HepG2 (cell line): Measurements from ENCODE around the gene MITF. TPM values are rescaled to one million over a fixed set of nuclear protein-coding genes. Genes with fewer than 3 reads are reported as not detected.

Source experiments
- ATAC-seq: fragments of 200-7000 bp; cut with Tn5 transposase; 3 replicates; pipeline ENCODE4 v1.9.1; 2020; ENCODE audit warnings: mild to moderate bottlenecking, moderate library complexity
- BruUV-seq: library from RNA; stranded (reverse); fragments of 400-500 nt; replicated peaks from 2 replicates; lab custom pipeline; 2021; lab: Mats Ljungman, UMichigan
- CTCF ChIA-PET: fragments of 300-600 bp; formaldehyde crosslinking; extraction: SDS; loops from one replicate; lab custom pipeline; 2021; ENCODE audit warnings: low total read pairs, inconsistent platforms, low intra/inter-chr PET ratio; lab: Yijun Ruan, JAX
- POLR2A ChIA-PET: fragments of 350-600 bp; sonication (Branson Sonifier 250); formaldehyde crosslinking; loops from one replicate; lab custom pipeline; 2020; ENCODE audit warnings: antibody characterized with exemption, inconsistent platforms; lab: Yijun Ruan, JAX
- DNase-seq: peaks from one replicate; pipeline ENCODE4 v3.0.0-alpha.2; 2015; ENCODE audit warnings: low spot score
- FAIRE-seq: peaks from 3 replicates; lab custom pipeline; 2011; peaks lifted over from hg19 to GRCh38; lab: Jason Lieb, UNC
- H2AFZ ChIP-seq: one replicate; pipeline ENCODE4 v1.6.1; 2011; ENCODE audit warnings: low read length, inconsistent platforms
- H3K27ac ChIP-seq: fragments of 300-600 bp; 3 replicates; pipeline ENCODE4 v1.8.0; 2011; ENCODE audit warnings: mixed run types, mild to moderate bottlenecking, mixed read lengths, low read length, inconsistent platforms; ENCODE audit not compliant: insufficient read depth; ENCODE audit errors: extremely low read length
- H3K27me3 ChIP-seq, 2 experiments: fragments of 200-600 bp in 1 of 2; 2 replicates in 1 of 2; 3 replicates in 1 of 2; pipeline versions ENCODE4 v1.6.0 to v1.8.0; 2011; ENCODE audit warnings: low read length in 2 of 2, mild to moderate bottlenecking in 2 of 2, moderate library complexity in 2 of 2, inconsistent platforms in 1 of 2; ENCODE audit not compliant: insufficient read depth in 2 of 2, control insufficient read depth in 1 of 2
- H3K36me3 ChIP-seq, 2 experiments: fragments of 200-600 bp in 1 of 2; replicated peaks in 1 of 2; 2 replicates in 1 of 2; 3 replicates in 1 of 2; pipeline versions ENCODE4 v1.5.1 to v1.8.0; 2011; ENCODE audit warnings: low read length in 2 of 2, inconsistent platforms in 1 of 2; ENCODE audit not compliant: insufficient read depth in 2 of 2, control insufficient read depth in 1 of 2
- H3K4me1 ChIP-seq: 2 replicates; pipeline ENCODE4 v1.5.1; 2012; ENCODE audit warnings: low read length, inconsistent platforms; ENCODE audit not compliant: insufficient read depth
- H3K4me2 ChIP-seq: 2 replicates; pipeline ENCODE4 v1.6.0; 2011; ENCODE audit warnings: low read depth, low read length, inconsistent platforms
- H3K4me3 ChIP-seq, 3 experiments: fragments of 200-600 bp in 1 of 3; sonication (generic), shearing (Covaris generic) in 1 of 3; replicated peaks in 1 of 3; 2 replicates each; pipeline ENCODE4 v1.5.1; 2011 to 2016; ENCODE audit warnings: low read length in 3 of 3, inconsistent platforms in 2 of 3, low read depth in 2 of 3, mild to moderate bottlenecking in 2 of 3, control low read depth in 1 of 3, mixed read lengths in 1 of 3; ENCODE audit not compliant: insufficient read depth in 1 of 3
- H3K79me2 ChIP-seq: one replicate; pipeline ENCODE4 v1.6.1; 2011; ENCODE audit warnings: low read length, inconsistent platforms; ENCODE audit not compliant: insufficient read depth
- H3K9ac ChIP-seq: 2 replicates; pipeline ENCODE4 v1.6.0; 2011; ENCODE audit warnings: mild to moderate bottlenecking, low read depth, low read length, inconsistent platforms; ENCODE audit not compliant: insufficient read depth
- H3K9me3 ChIP-seq: 2 replicates; pipeline ENCODE4 v1.5.1; 2012; ENCODE audit warnings: mild to moderate bottlenecking, low read length
- H4K20me1 ChIP-seq: 2 replicates; pipeline ENCODE4 v1.6.0; 2011; ENCODE audit warnings: inconsistent platforms, mild to moderate bottlenecking, low read length, moderate library complexity; ENCODE audit not compliant: insufficient read depth
- CEBPB ChIP-seq: IDR thresholded peaks from 2 replicates; pipeline ENCODE4 v1.6.1; 2011; ENCODE audit warnings: low read depth, low read length, improper control_type of control experiment, borderline replicate concordance
- KDM6A ChIP-seq: IDR thresholded peaks from 2 replicates; pipeline ENCODE4 v1.6.1; 2016; ENCODE audit warnings: low read depth
- MZF1 ChIP-seq: sonication (generic); formaldehyde crosslinking; IDR thresholded peaks from 2 replicates; pipeline ENCODE4 v1.8.1; 2023; ENCODE audit warnings: mild to moderate bottlenecking, missing genetic modification reagents, borderline replicate concordance
- NR2F2 ChIP-seq: IDR thresholded peaks from 2 replicates; pipeline ENCODE4 v1.6.1; 2012; ENCODE audit warnings: low read depth, inconsistent platforms, borderline replicate concordance
- POLR2AphosphoS5 ChIP-seq: IDR thresholded peaks from 2 replicates; pipeline ENCODE4 v1.6.1; 2012; ENCODE audit warnings: low read depth, low read length
- REXO4 ChIP-seq: sonication (generic); formaldehyde crosslinking; IDR thresholded peaks from 2 replicates; pipeline ENCODE4 v1.8.0; 2022; ENCODE audit warnings: missing genetic modification reagents, mild to moderate bottlenecking, borderline replicate concordance
- ZNF121 ChIP-seq: sonication (generic); formaldehyde crosslinking; IDR thresholded peaks from 2 replicates; pipeline ENCODE4 v1.5.0; 2020; ENCODE audit warnings: mild to moderate bottlenecking, missing genetic modification reagents
- ZNF441 ChIP-seq: sonication (generic); formaldehyde crosslinking; IDR thresholded peaks from 2 replicates; pipeline ENCODE4 v1.7.0; 2021; ENCODE audit warnings: missing genetic modification reagents, borderline replicate concordance
- ZNF598 ChIP-seq: sonication (generic); formaldehyde crosslinking; IDR thresholded peaks from 2 replicates; pipeline ENCODE4 v1.5.1; 2020; ENCODE audit warnings: mild to moderate bottlenecking, missing genetic modification reagents, borderline replicate concordance
- WGBS: methylation state at CpG from one replicate; pipeline ENCODE4 v1.1.6; 2017; ENCODE audit warnings: low lambda C conversion rate; 5-methylcytosine and 5-hydroxymethylcytosine counted together
- in situ Hi-C: cut with HindIII; loops from 2 replicates; pipeline ENCODE4 v1.10.0; 2017; ENCODE audit warnings: low pct_unique_long_range_greater_than_20kb; ENCODE audit not compliant: extremely low pct_ligation_motif_present
- intact Hi-C: fragments of 100-400 bp; cut with micrococcal nuclease; formaldehyde crosslinking; loops from one replicate; pipeline ENCODE4 v1.10.0; 2022; ENCODE audit not compliant: unreplicated experiment
- polyA plus RNA-seq, 8 experiments: library from polyadenylated mRNA; depleted of rRNA in 3 of 8; stranded (reverse) in 7 of 8; unstranded in 1 of 8; fragments of >200 nt; fragmentation: Illumina TruSeq in 4 of 8; extraction: Trizol in 4 of 8; gene quantifications; 2 replicates each; pipeline versions ENCODE4 v1.2.1 to v1.2.3, GENCODE V29; 2011 to 2016; ENCODE audit warnings: low read depth in 4 of 8, missing spikeins in 1 of 8, mixed read lengths in 1 of 8; ENCODE audit not compliant: insufficient read depth in 1 of 8
- total RNA-seq, 5 experiments: library from RNA; depleted of rRNA; stranded (reverse); fragments of >200 nt; fragmentation: Illumina TruSeq; extraction: Trizol; gene quantifications; 2 replicates each; pipeline ENCODE4 v1.2.3, GENCODE V29; 2016; ENCODE audit warnings: low read depth in 1 of 5
- TF ChIP-seq, protein P1 (sequence below): sonication (generic); formaldehyde crosslinking; IDR thresholded peaks from 2 replicates; pipeline ENCODE4 v1.4.0; 2020; ENCODE audit warnings: missing genetic modification reagents

The MITF gene
- total and polyA plus RNA-seq, 2 of the 13 experiments (the other 11 are each of a cell fraction or from before 2014, with no cell fraction given) = 0.12 to 0.38 TPM

DNA sequence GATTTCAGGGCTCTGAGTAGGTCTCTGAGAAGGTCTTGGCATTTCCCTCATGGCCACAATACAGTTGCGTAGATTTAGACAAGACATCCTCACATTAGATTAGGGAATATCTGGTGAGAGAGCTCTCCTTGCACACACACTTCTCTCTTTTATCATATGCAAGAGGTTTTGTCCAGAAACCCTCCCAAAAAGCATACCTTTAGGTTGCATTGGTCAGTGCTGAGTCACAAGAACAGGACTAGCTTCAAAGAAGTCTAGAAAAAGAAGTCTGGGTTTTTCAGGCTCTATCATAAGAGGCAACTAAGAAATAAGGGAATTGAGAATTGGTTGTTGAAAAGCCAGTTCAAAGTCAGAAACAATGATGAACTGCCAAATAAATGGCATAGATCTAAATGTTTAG, 40.1 kb upstream of the MITF start:
- no peak overlapping the region for H3K9ac ChIP-seq
- H3K4me2 ChIP-seq = no peak overlapping the region
- H2AFZ ChIP-seq = no peak overlapping the region
- no peaks in the 10 kb centered on the region for H3K4me1 ChIP-seq
- TF ChIP-seq KDM6A (CRISPR knock-in tag) = no peak
- no peak for TF ChIP-seq NR2F2
- no peak for TF ChIP-seq CEBPB
- TF ChIP-seq POLR2AphosphoS5 = no peak
- TF ChIP-seq ZNF441 = no peak
- no peak for TF ChIP-seq REXO4
- TF ChIP-seq ZNF598 = no peak
- TF ChIP-seq MZF1 (CRISPR knock-in tag) = no peak
- no peak for TF ChIP-seq ZNF121 (CRISPR knock-in tag)
- TF ChIP-seq, protein P1, sequence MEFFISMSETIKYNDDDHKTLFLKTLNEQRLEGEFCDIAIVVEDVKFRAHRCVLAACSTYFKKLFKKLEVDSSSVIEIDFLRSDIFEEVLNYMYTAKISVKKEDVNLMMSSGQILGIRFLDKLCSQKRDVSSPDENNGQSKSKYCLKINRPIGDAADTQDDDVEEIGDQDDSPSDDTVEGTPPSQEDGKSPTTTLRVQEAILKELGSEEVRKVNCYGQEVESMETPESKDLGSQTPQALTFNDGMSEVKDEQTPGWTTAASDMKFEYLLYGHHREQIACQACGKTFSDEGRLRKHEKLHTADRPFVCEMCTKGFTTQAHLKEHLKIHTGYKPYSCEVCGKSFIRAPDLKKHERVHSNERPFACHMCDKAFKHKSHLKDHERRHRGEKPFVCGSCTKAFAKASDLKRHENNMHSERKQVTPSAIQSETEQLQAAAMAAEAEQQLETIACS (CRISPR knock-in tag) = no peak
- H3K4me3 ChIP-seq = no peak overlapping the region
- ChIA-PET CTCF (no interaction called here), POLR2A (no interaction called here)
- 54% methylated on average over 1 of the region's 1 CpG for WGBS
- ATAC-seq (no peak), FAIRE-seq (no peak), DNase-seq (no peak)
- no peaks in the 10 kb centered on the region for H4K20me1 ChIP-seq
- H3K27me3 ChIP-seq = no peaks in the 10 kb centered on the region
- peaks cover 9% of the 10 kb centered on the region; the same call in 1 of the 2 replicates for H3K9me3 ChIP-seq
- in situ Hi-C loops (loop anchor here (10.0 kb wide), 1 partner anchor 246 kb away; no protein-coding TSS in a partner anchor), intact Hi-C loops (no loop called here)
- H3K79me2 ChIP-seq = no peaks in the 10 kb centered on the region
- no peak overlapping the region for H3K27ac ChIP-seq
- no TSS peak for BruUV-seq
- no peaks in the 10 kb centered on the region for H3K36me3 ChIP-seq
